ENCODE measurements around the gene PCDHGC5. TPM values are rescaled to one million over a fixed set of nuclear protein-coding genes. Genes with fewer than 3 reads are reported as not detected.

Gene PCDHGC5
- total RNA-seq, 4 donors from 2014 or later: 0.16 to 1.5 (median 0.36) TPM; not detected in 1

DNA sequence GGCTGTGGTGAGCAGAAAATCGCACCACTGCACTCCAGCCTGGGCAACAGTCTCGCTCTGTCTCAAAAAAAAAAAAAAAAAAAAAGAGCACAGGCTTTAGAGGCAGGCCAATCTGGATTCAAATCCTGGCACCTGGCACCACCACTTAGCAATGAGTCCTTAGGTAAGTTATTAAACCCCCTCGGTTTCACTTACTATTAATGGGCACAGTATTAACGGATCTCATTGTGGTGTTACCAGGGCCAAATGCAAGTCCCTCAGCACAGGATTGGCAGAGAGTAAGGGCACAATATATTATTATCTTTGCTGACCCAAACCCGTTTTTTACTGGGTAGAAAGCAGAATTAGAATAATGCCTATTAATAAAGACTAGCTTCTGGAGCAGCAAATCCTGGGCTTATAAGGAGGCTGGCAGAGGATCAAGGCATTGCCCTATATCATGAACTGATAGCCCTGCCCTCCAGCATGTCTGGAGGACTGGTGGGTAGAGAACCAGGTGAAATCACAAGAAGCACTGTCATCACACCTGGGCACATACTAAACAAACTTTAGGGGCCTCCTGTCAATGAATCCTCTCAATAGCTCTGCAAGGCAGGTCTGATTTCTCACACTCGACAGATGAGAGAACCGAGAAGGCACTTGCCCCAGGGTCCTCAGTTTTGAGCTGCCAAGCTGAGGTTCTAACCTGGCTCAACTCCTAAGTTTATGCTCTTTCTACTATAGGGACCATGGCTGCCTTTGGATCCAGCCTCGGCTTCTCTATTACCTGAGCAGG, 17.7 kb downstream of the PCDHGC5 start:
- in situ Hi-C loops (cut with MboI; ENCODE audit: low sequenced_read_pairs in 4 of 4) (no loop called here), intact Hi-C loops (cut with DNase I; ENCODE audit: low total_unique reads) (loop anchor here (2.0 kb wide), 1 partner anchor 30 kb away; no protein-coding TSS in a partner anchor)
- no peak for TF ChIP-seq POLR2A (IDR thresholded peaks at IDR 0.05)
- TF ChIP-seq, protein P1, sequence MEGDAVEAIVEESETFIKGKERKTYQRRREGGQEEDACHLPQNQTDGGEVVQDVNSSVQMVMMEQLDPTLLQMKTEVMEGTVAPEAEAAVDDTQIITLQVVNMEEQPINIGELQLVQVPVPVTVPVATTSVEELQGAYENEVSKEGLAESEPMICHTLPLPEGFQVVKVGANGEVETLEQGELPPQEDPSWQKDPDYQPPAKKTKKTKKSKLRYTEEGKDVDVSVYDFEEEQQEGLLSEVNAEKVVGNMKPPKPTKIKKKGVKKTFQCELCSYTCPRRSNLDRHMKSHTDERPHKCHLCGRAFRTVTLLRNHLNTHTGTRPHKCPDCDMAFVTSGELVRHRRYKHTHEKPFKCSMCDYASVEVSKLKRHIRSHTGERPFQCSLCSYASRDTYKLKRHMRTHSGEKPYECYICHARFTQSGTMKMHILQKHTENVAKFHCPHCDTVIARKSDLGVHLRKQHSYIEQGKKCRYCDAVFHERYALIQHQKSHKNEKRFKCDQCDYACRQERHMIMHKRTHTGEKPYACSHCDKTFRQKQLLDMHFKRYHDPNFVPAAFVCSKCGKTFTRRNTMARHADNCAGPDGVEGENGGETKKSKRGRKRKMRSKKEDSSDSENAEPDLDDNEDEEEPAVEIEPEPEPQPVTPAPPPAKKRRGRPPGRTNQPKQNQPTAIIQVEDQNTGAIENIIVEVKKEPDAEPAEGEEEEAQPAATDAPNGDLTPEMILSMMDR (IDR thresholded peaks at IDR 0.05 in 4 of 5, conservative IDR thresholded peaks at IDR 0.05 in 1 of 5): no peak

DNA sequence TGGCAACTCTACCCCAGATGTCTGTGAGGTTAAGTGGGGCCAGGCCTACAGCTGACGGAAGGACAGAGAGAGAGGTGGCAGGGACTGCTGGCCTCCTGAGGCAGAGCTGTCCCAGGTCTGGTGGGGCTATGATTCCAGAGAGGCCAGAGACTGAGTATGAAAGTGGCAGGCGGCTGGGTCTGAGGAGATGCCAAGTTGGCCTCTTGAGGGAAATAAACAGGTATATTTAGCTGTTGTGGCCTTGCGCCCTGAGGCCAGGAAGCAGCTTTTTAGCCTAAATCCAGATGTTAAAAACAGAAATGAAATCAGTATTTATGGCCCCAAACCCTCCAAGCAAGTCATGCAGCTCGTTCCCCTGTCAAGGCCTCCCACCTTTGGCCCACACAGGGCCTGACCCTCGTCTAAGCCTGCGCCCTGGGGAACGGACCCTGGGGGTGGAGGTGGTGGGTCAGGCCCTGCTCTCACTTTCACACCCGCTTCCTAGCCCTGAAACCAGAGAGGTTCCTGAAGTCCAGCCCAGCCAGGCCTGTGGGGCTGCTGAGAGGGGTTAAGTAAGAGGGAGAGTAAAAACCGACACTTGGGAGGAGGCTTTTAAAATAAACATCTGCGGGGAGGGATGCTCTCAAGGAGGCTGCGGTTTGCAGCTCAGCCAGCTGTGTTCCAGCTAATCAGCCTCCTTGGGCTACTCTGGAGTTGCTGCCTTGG, 18.7 kb downstream of the PCDHGC5 start:
- Histone ChIP-seq H3K4me1 (peaks cover 37 to 50% of the 10 kb centered on the region in 2 donors), H3K27ac (peak overlapping the region; percentile 84 to 88 (median 86)), H3K9me3 (no peaks in the 10 kb centered on the region), H3K27me3 (no peaks in the 10 kb centered on the region), H3K36me3 (peaks cover 0 to 11% of the 10 kb centered on the region in 2 donors), H3K4me3 (peak overlapping the region in 1 of 4 donors; percentile 5)
- TF ChIP-seq, protein P1 (IDR thresholded peaks at IDR 0.05 in 4 of 5, conservative IDR thresholded peaks at IDR 0.05 in 1 of 5): no peak
- TF ChIP-seq POLR2A (IDR thresholded peaks at IDR 0.05): peak in 1 of 2 donors; percentile 8
- DNase-seq: peak; percentile 53 to 72
- peak; percentile 50 to 52 for ATAC-seq
- intact Hi-C loops (cut with DNase I; ENCODE audit: low total_unique reads): loop anchor here (2.0 kb wide), 2 partner anchors 17 to 31 kb away; no protein-coding TSS in a partner anchor
- in situ Hi-C loops (cut with MboI; ENCODE audit: low sequenced_read_pairs in 4 of 4): no loop called here

More for the DNA sequence above, 17.7 kb downstream of the PCDHGC5 start:
- Histone ChIP-seq H3K9me3 (no peaks in the 10 kb centered on the region), H3K4me3 (no peak overlapping the region), H3K27ac (peak overlapping the region; percentile 84 to 88 (median 86)), H3K36me3 (peaks cover 0 to 7% of the 10 kb centered on the region in 2 donors), H3K4me1 (peaks cover 34 to 49% of the 10 kb centered on the region in 2 donors), H3K27me3 (no peaks in the 10 kb centered on the region)
- no peak for DNase-seq
- no peak for ATAC-seq

DNA sequence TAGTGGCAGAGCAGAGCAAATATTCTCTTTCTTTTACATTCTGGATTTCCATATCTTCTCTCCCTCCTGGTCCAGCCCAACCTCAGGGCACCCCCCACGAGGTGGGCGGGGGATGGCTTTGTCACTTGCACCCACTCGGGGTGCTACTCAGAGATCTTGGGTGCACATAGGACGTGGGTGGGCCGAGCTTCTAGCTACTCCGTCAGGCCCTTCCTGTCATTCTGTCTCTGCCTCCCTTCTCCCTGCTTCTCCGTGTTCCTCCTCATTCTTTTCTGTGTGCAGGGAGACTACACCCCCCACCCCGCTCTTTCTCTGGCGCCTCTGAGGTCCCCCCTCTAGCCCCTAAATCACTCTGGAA, 19.5 kb downstream of the PCDHGC5 start:
- Histone ChIP-seq H3K27me3 (no peaks in the 10 kb centered on the region), H3K27ac (peak overlapping the region; percentile 84 to 88 (median 86)), H3K9me3 (no peaks in the 10 kb centered on the region), H3K36me3 (peaks cover 0 to 11% of the 10 kb centered on the region in 2 donors), H3K4me3 (peak overlapping the region; percentile 31 to 36 (median 32)), H3K4me1 (peaks cover 46 to 58% of the 10 kb centered on the region in 2 donors)
- intact Hi-C loops (cut with DNase I; ENCODE audit: low total_unique reads): loop anchor here (2.0 kb wide), 1 partner anchor 16 kb away; no protein-coding TSS in a partner anchor
- TF ChIP-seq, protein P1 (IDR thresholded peaks at IDR 0.05 in 4 of 5, conservative IDR thresholded peaks at IDR 0.05 in 1 of 5): no peak
- TF ChIP-seq POLR2A (IDR thresholded peaks at IDR 0.05): no peak
- ATAC-seq (no peak), DNase-seq (no peak)
- in situ Hi-C loops (cut with MboI; ENCODE audit: low sequenced_read_pairs in 4 of 4): no loop called here

DNA sequence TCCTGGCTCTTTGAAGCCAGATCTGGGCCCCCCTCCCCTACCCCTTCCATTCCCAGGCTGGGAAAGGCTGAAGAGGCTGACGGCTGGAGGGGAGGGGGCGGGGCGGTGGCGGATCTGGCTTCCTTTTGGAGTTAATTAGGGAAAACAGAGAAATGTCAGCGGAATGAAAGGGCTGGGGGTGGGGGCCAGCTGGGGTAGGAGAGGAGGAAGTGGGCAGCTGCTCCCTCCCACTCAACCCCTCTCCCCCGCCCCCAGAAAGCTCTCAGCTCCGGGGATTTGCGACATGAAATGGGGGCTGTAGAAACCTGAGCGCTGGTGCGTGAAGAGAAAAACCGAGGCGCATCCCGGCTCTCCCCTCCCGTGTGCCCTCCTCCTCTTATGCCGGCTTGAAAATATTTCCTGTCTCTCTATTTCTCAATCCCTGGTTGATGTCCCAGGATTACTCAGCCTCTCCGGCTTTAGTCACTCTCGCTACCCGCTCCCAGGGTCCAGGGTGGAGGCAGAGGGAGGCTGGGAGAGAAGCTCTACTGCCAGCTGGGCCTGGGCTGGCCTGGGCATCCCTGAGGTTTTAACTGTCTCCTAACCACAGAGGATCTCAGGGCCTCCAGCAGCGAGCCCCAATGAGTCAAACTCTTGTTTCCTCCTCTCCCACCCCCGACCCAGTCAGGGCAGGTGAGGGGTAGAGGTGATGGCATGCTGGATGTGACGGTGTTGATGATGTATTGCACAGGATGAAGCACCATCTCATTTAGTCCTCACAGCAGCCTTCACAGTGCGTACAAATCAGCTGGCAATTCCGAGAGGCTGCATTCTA, 20.1 kb downstream of the PCDHGC5 start:
- peak; percentile 43 to 60 for ATAC-seq
- peaks cover 0 to 11% of the 10 kb centered on the region in 2 donors for H3K36me3 ChIP-seq
- intact Hi-C loops (cut with DNase I; ENCODE audit: low total_unique reads): loop anchor here (2.0 kb wide), 1 partner anchor 16 kb away; no protein-coding TSS in a partner anchor
- H3K27me3 ChIP-seq: no peaks in the 10 kb centered on the region
- in situ Hi-C loops (cut with MboI; ENCODE audit: low sequenced_read_pairs in 4 of 4): no loop called here
- DNase-seq: peak; percentile 48 to 76
- peak overlapping the region; percentile 31 to 36 (median 32) for H3K4me3 ChIP-seq
- peaks cover 52 to 58% of the 10 kb centered on the region in 2 donors for H3K4me1 ChIP-seq
- H3K9me3 ChIP-seq: no peaks in the 10 kb centered on the region
- TF ChIP-seq, protein P1 (IDR thresholded peaks at IDR 0.05 in 4 of 5, conservative IDR thresholded peaks at IDR 0.05 in 1 of 5): no peak
- peak; percentile 36 to 47 for TF ChIP-seq POLR2A (IDR thresholded peaks at IDR 0.05)
- H3K27ac ChIP-seq: peak overlapping the region; percentile 84 to 88 (median 86)

Measured in gastrocnemius medialis (tissue), 4 donors.